CD4-positive, CD25-positive, alpha-beta regulatory T cell (primary cell): ENCODE measurements around the gene FBXO48. TPM values are rescaled to one million over a fixed set of nuclear protein-coding genes. Genes with fewer than 3 reads are reported as not detected.

Experiments used
- ATAC-seq, 2 donors: fragments of 150-1000 bp; cut with Tn5 transposase; one replicate each; pipeline ENCODE4 v1.10.0; 2021; ENCODE audit warnings: low read depth in 2 of 2, moderate number of reproducible peaks in 2 of 2, moderate library complexity in 1 of 2
- DNase-seq, 3 donors: peaks; one replicate each; pipeline versions ENCODE4 v3.0.0 to v3.0.0-alpha.2; 2012 to 2022; ENCODE audit warnings: mixed read lengths in 1 of 3
- H3K27ac ChIP-seq: one replicate; pipeline ENCODE4 v1.7.0; 2013; ENCODE audit warnings: mild to moderate bottlenecking, low read length; ENCODE audit not compliant: insufficient read depth, poor library complexity, severe bottlenecking
- H3K27me3 ChIP-seq: one replicate; pipeline ENCODE4 v1.7.0; 2013; ENCODE audit warnings: low read length; ENCODE audit not compliant: control insufficient read depth, insufficient read depth
- H3K36me3 ChIP-seq: one replicate; pipeline ENCODE4 v1.7.0; 2013; ENCODE audit warnings: mild to moderate bottlenecking, low read length, moderate library complexity; ENCODE audit not compliant: control insufficient read depth, insufficient read depth
- H3K4me1 ChIP-seq: 2 replicates; pipeline ENCODE4 v1.7.0; 2013; ENCODE audit warnings: mild to moderate bottlenecking, low read length; ENCODE audit not compliant: insufficient read depth, control insufficient read depth, poor library complexity, severe bottlenecking
- H3K4me3 ChIP-seq: one replicate; pipeline ENCODE4 v1.7.0; 2013; ENCODE audit warnings: low read depth, mild to moderate bottlenecking, low read length, moderate library complexity
- H3K9me3 ChIP-seq, 2 experiments: 1 replicate in 1 of 2; 2 replicates in 1 of 2; pipeline ENCODE4 v1.7.0; 2013; ENCODE audit warnings: low read length in 2 of 2, mild to moderate bottlenecking in 1 of 2, moderate library complexity in 1 of 2; ENCODE audit not compliant: control insufficient read depth in 2 of 2
- H3K27ac Mint-ChIP-seq, 3 donors: one replicate each; pipeline ENCODE4 v1.8.0; 2020 to 2022; ENCODE audit warnings: mild to moderate bottlenecking in 3 of 3, mixed read lengths in 3 of 3, moderate library complexity in 2 of 3
- H3K27me3 Mint-ChIP-seq: one replicate; pipeline ENCODE4 v1.8.0; 2022; ENCODE audit warnings: mild to moderate bottlenecking, mixed read lengths
- H3K36me3 Mint-ChIP-seq: one replicate; pipeline ENCODE4 v1.8.0; 2020; ENCODE audit warnings: mixed read lengths
- H3K4me1 Mint-ChIP-seq, 4 donors: one replicate each; pipeline ENCODE4 v1.8.0; 2020 to 2022; ENCODE audit warnings: mixed read lengths in 4 of 4, mild to moderate bottlenecking in 1 of 4
- H3K4me3 Mint-ChIP-seq, 4 donors: one replicate each; pipeline ENCODE4 v1.8.0; 2020 to 2022; ENCODE audit warnings: mild to moderate bottlenecking in 4 of 4, mixed read lengths in 4 of 4, moderate library complexity in 3 of 4
- H3K9me3 Mint-ChIP-seq, 7 donors: one replicate each; pipeline ENCODE4 v1.8.0; 2020 to 2022; ENCODE audit warnings: mixed read lengths in 7 of 7, mild to moderate bottlenecking in 3 of 7, moderate library complexity in 2 of 7
- polyA plus RNA-seq, 4 donors: library from polyadenylated mRNA; unstranded; fragments of 300-500 nt; fragmentation: Illumina TruSeq; gene quantifications; one replicate each; pipeline ENCODE4 v1.2.3, GENCODE V29; 2021
- total RNA-seq: library from RNA; stranded (reverse); gene quantifications from one replicate; pipeline ENCODE4 v1.2.3, GENCODE V29; 2022

The FBXO48 gene
- total and polyA plus RNA-seq, 5 donors from 2014 or later: 0.59 to 2.7 (median 1.0) TPM

GRCh38 chr2:68426446-68426845 lies 40.6 kb downstream of the FBXO48 start:
- H3K36me3 ChIP-seq: no peaks in the 10 kb centered on the region
- no peaks in the 10 kb centered on the region for H3K27me3 Mint-ChIP-seq
- no peak overlapping the region for H3K4me3 Mint-ChIP-seq
- no peaks in the 10 kb centered on the region for H3K27me3 ChIP-seq
- no peaks in the 10 kb centered on the region for H3K9me3 Mint-ChIP-seq
- peak overlapping the region; percentile 88 for H3K27ac ChIP-seq
- peak overlapping the region in 2 of 3 donors; percentile 91 to 94 for H3K27ac Mint-ChIP-seq
- H3K9me3 ChIP-seq: no peaks in the 10 kb centered on the region
- ATAC-seq (no peak), DNase-seq (no peak)
- H3K36me3 Mint-ChIP-seq: no peaks in the 10 kb centered on the region
- H3K4me1 Mint-ChIP-seq: peaks cover 11 to 31% (median 19%) of the 10 kb centered on the region in 4 donors
- H3K4me1 ChIP-seq: peaks cover 52% of the 10 kb centered on the region
- H3K4me3 ChIP-seq: peak overlapping the region; percentile 56

- H3K4me3 Mint-ChIP-seq: no peak overlapping the region
- no peaks in the 10 kb centered on the region for H3K36me3 Mint-ChIP-seq
- DNase-seq (no peak), ATAC-seq (no peak)
- H3K27ac Mint-ChIP-seq: no peak overlapping the region
- peaks cover 11 to 31% (median 19%) of the 10 kb centered on the region in 4 donors for H3K4me1 Mint-ChIP-seq
- Histone ChIP-seq H3K27me3 (no peaks in the 10 kb centered on the region), H3K9me3 (no peaks in the 10 kb centered on the region), H3K36me3 (no peaks in the 10 kb centered on the region), H3K4me3 (no peak overlapping the region), H3K27ac (no peak overlapping the region), H3K4me1 (peaks cover 52% of the 10 kb centered on the region)
- no peaks in the 10 kb centered on the region for H3K9me3 Mint-ChIP-seq
- no peaks in the 10 kb centered on the region for H3K27me3 Mint-ChIP-seq
Measured at GRCh38 chr2:68425503-68425902, 41.6 kb downstream of the FBXO48 start.

- Mint-ChIP-seq H3K4me1 (peaks cover 11 to 31% (median 19%) of the 10 kb centered on the region in 4 donors), H3K4me3 (no peak overlapping the region), H3K36me3 (no peaks in the 10 kb centered on the region), H3K9me3 (no peaks in the 10 kb centered on the region), H3K27ac (no peak overlapping the region), H3K27me3 (no peaks in the 10 kb centered on the region)
- Histone ChIP-seq H3K36me3 (no peaks in the 10 kb centered on the region), H3K4me1 (peaks cover 52% of the 10 kb centered on the region), H3K27ac (peak overlapping the region; percentile 53), H3K9me3 (no peaks in the 10 kb centered on the region), H3K27me3 (no peaks in the 10 kb centered on the region), H3K4me3 (peak overlapping the region; percentile 43)
- ATAC-seq: peak; percentile 56 to 70
- DNase-seq: peak in 2 of 3 donors; percentile 20 to 63
Measured at GRCh38 chr2:68423966-68424650, 43.0 kb downstream of the FBXO48 start.

GRCh38 chr2:68420254-68420910 lies 46.7 kb downstream of the FBXO48 start:
- peaks cover 2 to 16% (median 9%) of the 10 kb centered on the region in 4 donors for H3K4me1 Mint-ChIP-seq

GRCh38 chr2:68418855-68419254 lies 48.2 kb downstream of the FBXO48 start:
- no peak for DNase-seq
- H3K27ac Mint-ChIP-seq: no peak overlapping the region
- H3K36me3 ChIP-seq: no peaks in the 10 kb centered on the region
- peaks cover 12% of the 10 kb centered on the region for H3K4me1 ChIP-seq
- H3K9me3 Mint-ChIP-seq: no peaks in the 10 kb centered on the region
- H3K27ac ChIP-seq: no peak overlapping the region
- no peak overlapping the region for H3K4me3 Mint-ChIP-seq
- no peaks in the 10 kb centered on the region for H3K27me3 ChIP-seq
- no peaks in the 10 kb centered on the region for H3K36me3 Mint-ChIP-seq
- peaks cover 2 to 16% (median 9%) of the 10 kb centered on the region in 4 donors for H3K4me1 Mint-ChIP-seq
- no peaks in the 10 kb centered on the region for H3K9me3 ChIP-seq
- H3K4me3 ChIP-seq: no peak overlapping the region
- ATAC-seq: no peak
- no peaks in the 10 kb centered on the region for H3K27me3 Mint-ChIP-seq

More at GRCh38 chr2:68420254-68420910, 46.7 kb downstream of the FBXO48 start:
- H3K4me3 Mint-ChIP-seq: no peak overlapping the region
- DNase-seq (no peak), ATAC-seq (no peak)
- no peaks in the 10 kb centered on the region for H3K27me3 ChIP-seq
- H3K27me3 Mint-ChIP-seq: no peaks in the 10 kb centered on the region
- H3K9me3 ChIP-seq: no peaks in the 10 kb centered on the region
- no peak overlapping the region for H3K27ac Mint-ChIP-seq
- H3K4me3 ChIP-seq: no peak overlapping the region
- no peak overlapping the region for H3K27ac ChIP-seq
- H3K36me3 ChIP-seq: no peaks in the 10 kb centered on the region
- no peaks in the 10 kb centered on the region for H3K9me3 Mint-ChIP-seq
- H3K36me3 Mint-ChIP-seq: no peaks in the 10 kb centered on the region
- H3K4me1 ChIP-seq: peaks cover 27% of the 10 kb centered on the region

GRCh38 chr2:68418419-68418818 lies 48.7 kb downstream of the FBXO48 start:
- no peaks in the 10 kb centered on the region for H3K27me3 ChIP-seq
- no peak overlapping the region for H3K4me3 ChIP-seq
- peak overlapping the region in 1 of 3 donors; percentile 10 for H3K27ac Mint-ChIP-seq
- DNase-seq (no peak), ATAC-seq (no peak)
- no peaks in the 10 kb centered on the region for H3K9me3 ChIP-seq
- H3K27ac ChIP-seq: no peak overlapping the region
- no peak overlapping the region for H3K4me3 Mint-ChIP-seq
- peaks cover 2 to 16% (median 9%) of the 10 kb centered on the region in 4 donors for H3K4me1 Mint-ChIP-seq
- H3K36me3 Mint-ChIP-seq: no peaks in the 10 kb centered on the region
- no peaks in the 10 kb centered on the region for H3K27me3 Mint-ChIP-seq
- H3K36me3 ChIP-seq: no peaks in the 10 kb centered on the region
- H3K4me1 ChIP-seq: peaks cover 9% of the 10 kb centered on the region
- H3K9me3 Mint-ChIP-seq: no peaks in the 10 kb centered on the region

GRCh38 chr2:68417926-68418325 lies 49.2 kb downstream of the FBXO48 start:
- Mint-ChIP-seq H3K9me3 (no peaks in the 10 kb centered on the region), H3K27ac (peak overlapping the region in 2 of 3 donors; percentile 10), H3K4me1 (peaks cover 2 to 16% (median 8%) of the 10 kb centered on the region in 4 donors), H3K36me3 (no peaks in the 10 kb centered on the region), H3K27me3 (no peaks in the 10 kb centered on the region), H3K4me3 (no peak overlapping the region)
- no peak overlapping the region for H3K27ac ChIP-seq
- ATAC-seq: no peak
- H3K9me3 ChIP-seq: no peaks in the 10 kb centered on the region
- H3K4me1 ChIP-seq: peaks cover 5% of the 10 kb centered on the region
- H3K36me3 ChIP-seq: no peaks in the 10 kb centered on the region
- DNase-seq: no peak
- H3K27me3 ChIP-seq: no peaks in the 10 kb centered on the region
- H3K4me3 ChIP-seq: no peak overlapping the region
